GM18951 (cell line): ENCODE results near the gene NAPA.

Experiments
- POLR2A ChIP-seq: IDR thresholded peaks from 4 replicates; pipeline ENCODE4 v1.6.1; 2011; ENCODE audit warnings: mild to moderate bottlenecking; ENCODE audit not compliant: insufficient read length, insufficient read depth; ENCODE audit errors: extremely low read depth
- in situ Hi-C: fragments of 300-500 bp; cut with MboI; formaldehyde crosslinking; loops from one replicate; pipeline ENCODE4 v1.12.0; 2022; ENCODE audit warnings: low sequenced_read_pairs, mixed read lengths, inconsistent platforms; ENCODE audit not compliant: unreplicated experiment

Gene NAPA

DNA sequence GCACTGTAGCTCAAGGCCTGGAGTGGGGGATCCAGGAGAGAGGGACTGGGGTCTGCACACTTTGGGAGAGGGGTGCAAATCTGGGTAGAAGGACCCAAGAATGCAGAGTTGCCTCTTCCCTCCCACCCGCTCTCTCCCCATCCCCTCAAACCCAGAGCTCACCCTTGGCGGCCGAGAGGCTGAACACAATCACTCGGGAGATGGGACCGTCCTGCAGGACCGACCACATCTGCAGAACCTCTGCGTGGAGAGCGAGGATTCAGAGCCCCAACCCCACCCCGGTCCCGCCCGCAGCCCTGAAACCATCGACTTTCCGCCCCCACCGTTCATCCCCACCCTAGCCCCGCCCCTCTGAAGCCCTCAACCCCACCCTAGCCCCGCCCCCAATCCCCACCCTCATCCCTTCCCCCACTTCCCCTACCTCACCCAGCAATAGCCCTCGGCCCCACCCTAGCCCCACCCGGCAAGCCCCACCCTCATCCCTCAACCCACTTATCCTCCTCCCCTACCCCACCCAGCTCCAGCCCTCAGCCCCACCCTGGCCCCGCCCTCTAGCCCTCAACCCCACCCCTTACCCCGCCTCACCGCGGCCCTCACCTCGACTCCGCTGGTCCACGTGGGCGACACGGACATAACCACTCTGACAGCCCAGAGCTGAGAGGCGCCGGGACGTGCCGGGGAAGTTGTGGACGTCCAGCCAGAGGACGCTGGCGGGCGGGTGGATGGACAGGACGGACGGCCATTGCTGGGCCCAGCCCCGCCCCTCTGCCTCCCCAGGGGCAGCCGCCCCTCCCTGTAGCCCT, 35.0 kb downstream of the NAPA start:
- in situ Hi-C loops, result no loop called here
- TF ChIP-seq POLR2A, result no peak

DNA sequence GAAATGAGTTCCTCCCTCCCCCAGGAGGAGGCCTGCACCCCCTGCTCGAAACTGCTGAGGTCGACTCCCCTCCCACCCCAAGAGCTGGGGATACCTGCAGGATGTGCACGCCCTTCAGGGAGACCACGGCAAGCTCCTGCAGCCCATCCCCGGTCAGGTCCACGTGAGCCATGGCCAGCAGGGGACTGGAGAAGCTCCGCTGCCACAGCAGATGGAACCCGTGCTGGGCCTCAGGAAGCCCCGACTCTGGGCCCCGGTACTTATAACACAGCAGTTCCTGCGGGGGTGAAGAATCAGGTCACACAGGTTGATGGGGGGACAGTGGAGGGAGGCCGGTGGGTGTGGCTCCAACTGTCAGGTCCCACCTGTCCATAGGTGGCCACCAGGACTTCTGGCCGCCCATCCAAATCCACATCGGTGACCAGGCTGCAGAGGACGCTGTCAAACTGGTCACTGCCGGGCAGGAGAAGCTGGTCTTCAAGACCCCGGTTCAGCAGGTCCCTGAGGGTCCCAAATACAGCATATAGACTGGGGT, 38.4 kb downstream of the NAPA start:
- in situ Hi-C loops, result no loop called here
- no peak for TF ChIP-seq POLR2A

DNA sequence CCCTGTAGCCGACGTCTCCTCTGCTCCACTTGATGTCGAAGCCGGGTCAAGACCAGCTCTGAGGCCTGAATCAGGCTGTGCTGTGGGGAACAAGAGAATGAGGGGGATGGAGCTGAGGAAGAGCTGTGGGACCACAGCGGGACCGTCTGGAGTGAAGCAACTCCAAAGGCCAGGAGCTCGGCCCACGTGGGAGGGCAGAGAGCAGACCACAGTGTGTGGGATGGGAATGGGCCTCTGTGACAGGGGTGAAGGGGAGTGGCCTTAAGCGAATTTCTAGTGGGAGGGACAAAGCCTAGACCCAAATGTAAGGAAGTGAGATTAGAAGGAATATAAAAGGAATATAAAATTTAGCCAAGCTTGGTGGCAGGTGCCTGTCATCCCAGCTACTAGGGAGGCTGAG, 39.4 kb downstream of the NAPA start:
- in situ Hi-C loops, result no loop called here
- TF ChIP-seq POLR2A, result no peak

DNA sequence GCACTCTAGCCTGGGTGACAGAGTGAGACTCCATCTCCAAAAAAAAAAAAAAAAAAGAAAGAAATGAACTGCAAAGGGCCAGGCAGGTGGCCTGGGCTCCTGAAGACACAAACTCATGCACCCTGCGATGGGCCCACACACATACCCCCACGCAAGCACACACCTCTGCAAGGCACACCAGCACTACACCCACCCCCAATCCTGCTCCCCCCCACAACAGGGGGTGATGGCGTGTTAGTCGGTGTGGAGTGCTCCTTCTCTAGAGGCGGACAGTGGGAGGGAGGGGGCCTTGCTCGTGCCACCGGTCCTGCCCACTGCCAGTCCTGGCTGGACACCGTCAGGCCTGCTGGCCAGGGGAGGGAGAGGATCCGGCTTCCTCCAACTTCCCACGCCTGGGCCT, 41.5 kb downstream of the NAPA start:
- no peak for TF ChIP-seq POLR2A
- in situ Hi-C loops, result no loop called here

DNA sequence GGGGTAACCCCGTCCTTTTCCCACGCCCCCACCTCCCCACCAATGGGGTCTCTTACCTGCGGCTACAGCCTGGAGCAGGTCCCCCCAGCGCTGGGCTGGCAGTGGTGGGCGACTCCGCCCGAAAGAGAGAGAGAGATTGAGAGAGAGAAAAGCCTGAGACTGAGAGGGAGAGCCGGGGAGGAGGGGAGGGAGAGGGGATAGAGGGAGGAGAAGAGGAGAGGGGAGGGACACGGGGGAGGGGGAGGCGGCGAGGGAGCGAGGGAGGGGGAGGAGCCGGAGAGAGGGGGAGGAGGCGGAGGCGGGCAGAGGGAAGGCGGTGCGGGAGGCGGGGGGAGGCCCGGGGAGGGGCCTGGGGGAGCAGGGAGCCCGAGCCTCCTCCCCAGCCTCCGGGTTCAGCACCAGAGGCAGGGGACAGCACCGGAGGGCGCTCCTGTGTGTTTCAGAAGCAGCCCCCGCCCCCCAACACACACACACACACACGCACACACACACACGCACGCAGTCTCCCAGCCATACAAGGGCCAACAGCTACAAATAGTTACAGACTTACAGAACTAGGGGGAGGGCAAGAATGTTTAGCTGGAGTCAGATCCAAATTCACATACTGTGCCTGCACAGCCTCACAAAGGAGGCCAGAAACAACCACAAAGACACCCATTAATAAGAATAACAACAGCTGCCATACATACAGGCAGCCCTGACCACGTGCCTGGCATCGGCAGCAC, 43.0 kb downstream of the NAPA start, which contains the start of gene SLC8A2:
TSS of gene SLC8A2 (minus strand) at position 161 of the 725 bp plus-strand sequence. CDS start 5,490 bp downstream, outside the sequence.
- TF ChIP-seq POLR2A, result no peak
- in situ Hi-C loops, result no loop called here

DNA sequence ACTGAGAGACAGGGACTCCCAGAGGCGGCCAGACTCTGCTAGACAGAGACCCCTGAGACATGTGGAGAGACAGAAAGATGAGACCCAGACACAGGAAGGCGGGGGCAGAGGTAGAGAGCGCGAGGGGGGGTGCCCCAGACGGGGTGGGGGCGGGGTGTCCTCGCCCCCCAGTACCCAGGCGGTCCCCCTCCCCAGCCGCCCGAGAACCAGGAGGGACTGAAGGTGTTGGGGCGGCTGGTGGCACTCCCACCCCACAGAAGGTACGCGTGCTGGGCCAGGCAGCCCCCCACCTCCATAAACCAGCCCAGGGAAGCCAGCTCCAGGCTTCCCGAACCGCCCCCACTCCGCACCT, 43.5 kb downstream of the NAPA start:
- in situ Hi-C loops, result no loop called here
- TF ChIP-seq POLR2A, result no peak

DNA sequence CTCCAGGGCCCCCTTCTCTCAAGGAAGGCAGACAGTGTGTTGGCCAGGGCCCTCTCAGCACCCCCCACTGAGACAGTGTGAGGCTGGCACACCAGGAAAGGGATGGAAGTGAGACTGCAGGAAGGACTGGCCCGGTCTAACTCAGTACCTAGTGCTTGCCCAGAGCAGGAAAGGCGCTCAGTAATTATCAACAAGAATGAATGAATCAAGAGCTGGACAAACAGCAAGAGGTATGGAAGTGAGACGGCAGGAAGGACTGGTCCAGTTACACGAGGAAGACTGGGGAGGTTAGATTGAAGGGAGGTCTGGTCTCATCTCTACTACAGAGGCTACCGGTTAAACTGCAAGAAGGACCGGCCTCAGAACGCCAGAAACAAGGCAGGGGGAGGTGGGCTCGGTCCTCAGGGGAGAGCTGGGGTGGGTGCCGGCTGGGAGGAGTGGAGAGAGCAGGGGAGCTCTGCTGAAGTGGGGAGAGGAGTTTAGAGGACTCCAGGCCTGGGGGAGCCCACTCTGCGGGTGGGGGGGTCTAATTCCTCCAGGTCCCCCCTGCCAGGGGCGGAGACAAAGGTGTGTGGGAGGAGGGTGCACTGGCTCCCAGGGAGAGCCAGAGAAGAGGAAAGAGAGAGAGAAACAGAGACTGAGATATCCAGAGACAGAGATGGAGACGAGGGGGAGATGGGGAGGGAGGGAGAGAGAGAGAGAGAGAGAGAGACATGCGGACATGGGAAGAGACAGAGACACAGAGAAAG, 44.2 kb downstream of the NAPA start:
- in situ Hi-C loops, result no loop called here

DNA sequence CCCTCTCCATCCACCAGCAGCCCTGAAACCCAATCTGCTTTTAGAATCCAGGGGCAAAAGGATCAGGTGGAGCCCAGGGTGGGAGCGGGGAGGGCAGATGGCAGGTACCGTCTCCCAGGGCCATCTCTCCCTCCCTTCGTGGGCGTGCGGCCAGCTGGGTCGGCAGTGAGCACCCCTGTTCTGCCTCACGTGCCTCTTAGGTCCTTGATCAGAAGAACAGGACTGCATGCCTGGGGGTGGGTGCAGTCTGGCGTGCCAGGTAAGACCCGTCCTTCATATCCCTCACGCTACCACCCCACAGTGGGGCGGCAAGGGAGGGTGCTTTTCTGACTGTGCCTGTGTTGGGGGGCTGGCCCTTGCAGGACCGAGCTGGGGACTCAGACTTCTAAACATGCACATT, 45.1 kb downstream of the NAPA start:
- TF ChIP-seq POLR2A, result no peak
- in situ Hi-C loops, result no loop called here

More for the DNA sequence above, 44.2 kb downstream of the NAPA start:
- TF ChIP-seq POLR2A, result no peak

DNA sequence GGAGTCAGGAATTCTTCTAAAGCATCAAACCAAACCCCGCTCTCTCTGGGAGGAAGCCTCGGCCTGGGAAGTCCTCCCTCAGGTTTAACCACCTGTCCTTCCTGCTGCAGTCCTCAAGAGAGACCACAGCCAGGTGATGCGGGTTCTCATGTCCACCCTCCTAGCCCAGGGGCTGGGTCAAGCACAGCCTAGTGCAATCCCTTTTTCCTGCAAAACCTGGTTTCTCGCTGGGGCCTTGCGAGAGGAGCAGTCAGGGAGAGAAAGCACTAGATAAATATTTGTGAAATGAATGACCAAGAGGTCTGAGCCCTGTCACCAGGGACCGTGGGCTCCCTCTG, 45.5 kb downstream of the NAPA start:
- no peak for TF ChIP-seq POLR2A

DNA sequence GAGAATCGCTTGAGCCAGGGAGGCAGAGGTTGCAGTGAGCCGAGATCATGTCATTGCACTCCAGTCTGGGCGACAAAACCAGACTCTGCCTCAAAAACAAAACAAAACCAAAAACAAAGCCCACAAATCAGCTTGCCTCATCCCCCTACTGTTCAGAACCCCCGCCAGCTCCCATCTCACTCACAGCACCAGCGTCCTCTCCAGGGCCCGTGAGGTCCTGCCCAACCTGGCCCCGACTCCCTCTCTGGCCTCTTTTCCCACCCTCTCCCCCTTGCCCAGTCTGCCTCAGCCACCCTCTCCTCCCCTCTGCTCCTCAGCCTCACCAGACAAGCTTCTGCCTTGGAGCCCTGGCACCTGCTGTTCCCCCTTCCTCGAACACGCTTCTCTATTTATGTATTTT, 46.9 kb downstream of the NAPA start:
- no peak for TF ChIP-seq POLR2A
- in situ Hi-C loops, result no loop called here

More for the DNA sequence above, 45.5 kb downstream of the NAPA start:
- in situ Hi-C loops, result no loop called here

DNA sequence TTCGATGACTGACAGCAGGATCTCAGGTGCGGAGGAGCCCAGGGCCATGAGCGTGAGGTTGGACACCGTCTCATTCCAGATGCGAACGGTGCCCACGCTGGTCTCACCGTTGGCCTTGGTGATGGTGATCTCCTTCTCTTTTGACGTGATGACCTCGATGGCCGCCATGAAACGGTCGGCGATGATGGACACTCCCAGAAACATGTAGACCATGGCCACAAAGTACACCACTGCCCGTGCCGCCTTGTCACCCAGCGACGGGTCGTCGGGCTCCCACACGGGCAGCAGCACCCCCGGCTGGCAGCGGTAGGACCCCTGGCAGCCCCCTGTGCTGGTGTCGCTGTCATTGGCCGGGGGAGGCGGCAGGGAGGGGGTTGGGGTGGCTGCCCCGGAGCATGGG, 48.9 kb downstream of the NAPA start:
- no peak for TF ChIP-seq POLR2A
- in situ Hi-C loops, result no loop called here

DNA sequence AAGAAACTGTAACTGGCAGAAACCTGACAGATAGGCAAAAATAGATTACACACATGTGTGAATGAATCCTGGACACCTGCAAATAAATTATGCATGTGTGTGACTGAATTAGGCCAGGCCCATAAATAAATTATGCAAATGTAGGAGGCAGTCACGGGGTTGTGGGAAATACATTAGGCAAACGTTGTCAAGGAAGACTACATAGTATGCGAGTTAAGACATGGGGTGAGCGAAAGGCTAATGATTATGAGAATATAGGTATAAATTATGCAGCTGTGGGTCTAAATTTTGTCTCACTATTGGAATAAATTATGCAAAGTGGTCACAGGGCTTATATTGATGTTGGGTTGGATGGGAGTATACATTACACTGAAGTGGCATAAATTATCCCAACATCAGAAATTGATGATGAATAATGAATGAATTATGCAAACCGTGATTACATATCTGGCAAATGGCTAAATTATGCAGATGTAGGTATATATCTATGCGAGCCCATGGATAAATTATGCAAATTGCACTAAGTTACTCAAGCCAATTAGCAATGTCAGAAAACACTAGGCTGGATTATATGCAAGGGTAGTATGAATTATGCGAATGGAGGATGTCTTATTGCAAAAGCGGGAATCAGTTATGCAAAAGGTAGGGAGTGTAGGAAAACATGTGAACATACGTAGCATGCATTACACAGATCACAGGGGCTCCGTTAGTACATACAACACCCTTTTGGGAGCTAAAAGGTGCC, 50.0 kb downstream of the NAPA start:
- in situ Hi-C loops, result no loop called here
- no peak for TF ChIP-seq POLR2A

DNA sequence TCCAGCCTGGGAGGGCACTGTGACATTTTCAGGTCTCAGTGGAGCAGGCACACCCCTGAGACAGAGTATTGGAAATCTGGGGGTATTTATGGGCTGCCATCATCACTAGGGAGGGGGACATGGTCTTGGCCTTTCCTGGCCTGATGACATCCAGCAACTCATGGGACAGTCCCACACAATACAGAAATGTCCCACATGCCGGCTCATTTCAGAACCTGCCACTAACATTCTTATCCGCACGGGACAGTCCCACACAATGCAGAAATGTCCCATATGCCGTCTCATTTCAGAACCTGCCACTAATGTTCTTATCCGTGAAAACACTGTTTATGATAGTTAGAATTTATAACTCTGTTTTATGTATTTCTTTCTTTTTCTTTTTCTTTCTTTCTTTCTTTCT, 53.0 kb downstream of the NAPA start:
- TF ChIP-seq POLR2A, result no peak

DNA sequence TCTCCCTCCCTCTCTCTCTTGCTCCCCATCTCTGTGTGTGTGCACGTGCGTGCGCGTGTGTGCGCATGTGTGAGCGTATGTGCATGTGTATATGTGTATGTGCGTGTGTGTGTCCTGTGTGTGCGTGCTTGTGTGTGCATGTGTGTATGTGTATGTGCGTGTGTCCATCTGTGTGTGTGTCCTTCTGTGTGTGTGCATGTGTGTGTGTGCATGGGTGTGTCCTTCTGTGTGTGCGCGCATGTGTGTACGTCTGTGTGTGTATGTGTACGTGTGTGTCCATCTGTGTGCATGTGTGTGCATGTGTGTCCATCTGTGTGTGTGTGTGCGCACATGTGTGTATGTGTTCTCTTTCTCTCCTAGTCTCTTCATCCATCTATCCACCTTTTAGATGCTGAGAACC, 55.4 kb downstream of the NAPA start:
- TF ChIP-seq POLR2A, result no peak
- in situ Hi-C loops, result no loop called here

More for the DNA sequence above, 53.0 kb downstream of the NAPA start:
- in situ Hi-C loops, result no loop called here
